ENCODE results near the gene GYS1. TPM values are rescaled to one million over a fixed set of nuclear protein-coding genes. Genes with fewer than 3 reads are reported as not detected.
"Not testable (repeated sequence)": the region's sequence is repeated elsewhere in the genome, so short reads cannot be mapped to it uniquely, and the experiment has no call there.

The GYS1 gene
- total RNA-seq, 4 donors from 2014 or later = 26.4 to 42.0 (median 31.6) TPM

DNA sequence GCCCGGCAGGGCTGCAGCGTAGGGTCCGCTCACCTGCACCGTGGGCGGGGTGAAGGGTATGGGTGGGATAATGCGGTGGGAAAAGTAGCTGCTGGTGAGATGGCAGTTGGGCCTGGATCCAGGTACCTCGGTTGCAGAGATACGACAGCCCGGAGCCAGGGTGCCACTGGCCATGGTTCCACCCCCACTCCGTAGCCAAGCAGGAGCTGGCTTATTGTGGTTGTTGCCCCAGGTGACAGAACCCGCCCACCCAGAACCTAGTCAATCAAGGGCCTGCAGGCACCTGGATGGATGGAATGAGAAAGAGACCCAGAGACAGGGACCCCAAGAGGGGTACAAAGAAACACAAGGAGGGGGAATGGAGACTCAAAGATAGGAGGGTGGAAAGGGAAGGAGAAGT, 27.2 kb upstream of the GYS1 start:
- Histone ChIP-seq H3K9me3 (no peaks in the 10 kb centered on the region), H3K27ac (no peak overlapping the region), H3K4me1 (peaks cover 27% of the 10 kb centered on the region), H3K4me3 (no peak overlapping the region), H3K27me3 (peaks cover 6% of the 10 kb centered on the region), H3K36me3 (peaks cover 12% of the 10 kb centered on the region)
- DNase-seq (ENCODE audit: low spot score in 2 of 2) = no peak
- no peak for TF ChIP-seq EP300 (IDR thresholded peaks at IDR 0.05)
- no peak for TF ChIP-seq POLR2AphosphoS5 (IDR thresholded peaks at IDR 0.05)
- no peak for TF ChIP-seq POLR2A (IDR thresholded peaks at IDR 0.05)
- TF ChIP-seq, protein P1, sequence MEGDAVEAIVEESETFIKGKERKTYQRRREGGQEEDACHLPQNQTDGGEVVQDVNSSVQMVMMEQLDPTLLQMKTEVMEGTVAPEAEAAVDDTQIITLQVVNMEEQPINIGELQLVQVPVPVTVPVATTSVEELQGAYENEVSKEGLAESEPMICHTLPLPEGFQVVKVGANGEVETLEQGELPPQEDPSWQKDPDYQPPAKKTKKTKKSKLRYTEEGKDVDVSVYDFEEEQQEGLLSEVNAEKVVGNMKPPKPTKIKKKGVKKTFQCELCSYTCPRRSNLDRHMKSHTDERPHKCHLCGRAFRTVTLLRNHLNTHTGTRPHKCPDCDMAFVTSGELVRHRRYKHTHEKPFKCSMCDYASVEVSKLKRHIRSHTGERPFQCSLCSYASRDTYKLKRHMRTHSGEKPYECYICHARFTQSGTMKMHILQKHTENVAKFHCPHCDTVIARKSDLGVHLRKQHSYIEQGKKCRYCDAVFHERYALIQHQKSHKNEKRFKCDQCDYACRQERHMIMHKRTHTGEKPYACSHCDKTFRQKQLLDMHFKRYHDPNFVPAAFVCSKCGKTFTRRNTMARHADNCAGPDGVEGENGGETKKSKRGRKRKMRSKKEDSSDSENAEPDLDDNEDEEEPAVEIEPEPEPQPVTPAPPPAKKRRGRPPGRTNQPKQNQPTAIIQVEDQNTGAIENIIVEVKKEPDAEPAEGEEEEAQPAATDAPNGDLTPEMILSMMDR (IDR thresholded peaks at IDR 0.05) = no peak
- WGBS = 65% methylated on average over 11 of the region's 11 CpGs

DNA sequence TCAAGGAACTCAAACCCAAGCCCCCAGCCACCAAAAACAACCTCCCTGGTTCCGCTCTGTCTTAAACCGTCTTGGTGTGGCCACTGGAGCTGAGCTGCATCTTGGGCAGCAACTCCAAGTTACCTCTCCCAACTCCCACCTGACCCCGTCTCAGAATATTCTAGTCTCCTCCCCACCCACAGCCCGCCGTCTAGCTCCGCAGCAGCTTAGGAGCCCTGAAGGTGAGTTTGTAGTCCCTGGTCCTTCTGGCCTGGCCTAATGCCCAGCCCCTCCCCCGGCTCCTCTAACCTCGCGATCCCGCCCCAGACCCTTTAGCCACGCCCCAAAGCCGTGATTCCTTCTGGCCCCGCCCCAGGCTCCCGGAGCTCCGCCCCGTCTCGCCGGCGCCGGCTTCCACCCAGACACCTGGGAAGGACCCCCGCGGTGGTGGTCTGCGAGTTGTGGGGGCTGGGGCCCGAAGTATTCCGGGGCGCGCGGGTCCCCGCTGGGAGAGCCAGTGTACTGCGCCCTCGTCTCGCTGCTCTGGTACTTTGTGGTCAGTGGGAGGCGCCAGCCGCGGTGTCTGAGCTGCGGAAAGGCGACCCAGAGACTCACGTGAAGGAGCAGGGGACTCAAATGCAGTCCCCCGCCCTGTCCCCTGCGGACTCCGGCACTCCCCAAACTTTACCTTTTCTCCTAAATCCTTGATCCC, 26.3 kb upstream of the GYS1 start:
- no peak for TF ChIP-seq EP300 (IDR thresholded peaks at IDR 0.05)
- TF ChIP-seq, protein P1 (IDR thresholded peaks at IDR 0.05) = no peak
- TF ChIP-seq POLR2A (IDR thresholded peaks at IDR 0.05) = no peak
- no peak for TF ChIP-seq POLR2AphosphoS5 (IDR thresholded peaks at IDR 0.05)
- DNase-seq (ENCODE audit: low spot score in 2 of 2) = peak; percentile 75 to 86
- Histone ChIP-seq H3K4me1 (peaks cover 27% of the 10 kb centered on the region), H3K27ac (no peak overlapping the region), H3K36me3 (peaks cover 21% of the 10 kb centered on the region), H3K4me3 (peak overlapping the region; percentile 54), H3K9me3 (no peaks in the 10 kb centered on the region), H3K27me3 (peaks cover 6% of the 10 kb centered on the region)
- WGBS = 7% methylated on average over 28 of the region's 41 CpGs

DNA sequence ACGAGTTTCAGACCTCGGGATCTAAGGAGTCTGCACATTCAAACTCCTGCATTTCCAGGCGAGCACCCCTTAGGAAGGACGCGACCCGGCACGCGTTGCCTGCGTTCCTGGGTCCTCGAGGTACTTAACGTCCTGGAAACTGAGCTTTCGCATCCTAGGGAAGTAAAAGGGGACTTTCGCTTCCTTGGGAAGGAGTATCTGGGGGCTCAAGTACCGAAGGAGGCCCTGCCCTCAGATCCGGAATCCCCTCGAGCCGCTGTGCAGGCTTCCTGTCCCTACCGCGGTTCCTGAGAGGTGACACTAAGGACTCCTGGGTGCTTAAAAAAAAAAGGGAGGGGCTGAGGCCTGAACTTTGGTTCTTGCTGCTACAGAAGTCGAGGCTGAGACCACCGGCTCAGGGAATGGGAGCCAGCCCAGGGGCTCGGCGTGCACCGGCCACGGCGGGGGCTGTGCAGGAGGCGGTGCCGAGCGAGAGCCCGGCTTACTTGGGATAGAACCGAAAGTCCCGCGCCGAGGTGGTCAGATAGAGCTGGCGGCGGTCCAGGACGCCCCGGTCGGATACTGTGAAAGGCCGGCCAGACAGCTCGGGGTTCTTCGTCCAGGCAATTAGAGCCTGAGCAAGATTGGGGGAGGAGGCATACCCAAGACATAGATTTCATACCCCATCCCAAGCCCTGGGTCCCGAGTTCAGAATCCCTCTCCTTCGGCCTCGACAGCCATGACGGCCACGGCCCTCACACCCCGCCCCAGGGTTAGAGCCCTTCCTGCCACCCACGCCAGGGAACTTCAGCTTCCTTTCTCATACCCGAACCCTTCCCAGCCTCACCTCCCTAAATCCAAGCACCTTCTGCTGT, 25.5 kb upstream of the GYS1 start:
- not testable (repeated sequence) for H3K27ac ChIP-seq; H3K9me3 ChIP-seq; H3K27me3 ChIP-seq; DNase-seq (ENCODE audit: low spot score in 2 of 2)
- peaks cover 27% of the 10 kb centered on the region for H3K4me1 ChIP-seq
- H3K4me3 ChIP-seq = peak overlapping the region; percentile 54
- 3% methylated on average over 24 of the region's 50 CpGs for WGBS
- H3K36me3 ChIP-seq = peaks cover 24% of the 10 kb centered on the region

DNA sequence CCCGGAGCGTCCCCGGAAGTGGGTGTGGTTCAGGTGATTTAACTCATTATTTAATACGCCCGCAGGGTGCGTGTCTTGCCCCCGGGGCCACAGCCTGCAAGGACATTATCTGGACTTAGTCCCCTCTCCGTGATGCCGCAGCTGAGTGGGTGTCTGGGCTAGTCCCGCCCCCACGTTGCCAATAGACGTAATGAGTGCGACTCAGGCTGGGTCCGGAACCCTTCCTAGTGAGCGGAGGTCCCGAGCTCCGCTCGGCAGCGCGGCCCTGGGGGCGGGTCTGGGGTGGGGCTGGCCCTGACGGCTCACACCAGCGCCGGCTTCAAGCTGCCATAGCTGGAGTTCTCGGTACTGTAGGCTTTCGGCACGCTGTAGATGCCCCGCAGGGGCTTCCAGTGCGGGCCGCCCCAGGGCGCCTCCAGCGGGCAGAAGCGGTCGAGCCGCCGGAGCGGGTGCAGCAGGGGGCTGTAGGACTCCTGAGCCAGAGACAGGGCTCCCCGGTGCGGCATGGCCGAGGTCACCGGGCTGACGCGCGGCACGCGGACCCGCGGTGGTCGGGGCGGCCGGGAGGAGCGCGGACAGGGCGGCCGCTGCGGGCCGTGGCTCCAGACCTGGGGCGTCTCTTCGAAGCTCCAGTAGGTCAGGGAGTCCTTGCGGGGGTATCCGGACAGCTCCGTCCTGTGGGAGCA, 24.7 kb upstream of the GYS1 start:
- 0% methylated on average over 22 of the region's 62 CpGs for WGBS
- H3K27ac ChIP-seq = no peak overlapping the region
- peak in 1 of 2 donors; percentile 75 for DNase-seq (ENCODE audit: low spot score in 2 of 2)

DNA sequence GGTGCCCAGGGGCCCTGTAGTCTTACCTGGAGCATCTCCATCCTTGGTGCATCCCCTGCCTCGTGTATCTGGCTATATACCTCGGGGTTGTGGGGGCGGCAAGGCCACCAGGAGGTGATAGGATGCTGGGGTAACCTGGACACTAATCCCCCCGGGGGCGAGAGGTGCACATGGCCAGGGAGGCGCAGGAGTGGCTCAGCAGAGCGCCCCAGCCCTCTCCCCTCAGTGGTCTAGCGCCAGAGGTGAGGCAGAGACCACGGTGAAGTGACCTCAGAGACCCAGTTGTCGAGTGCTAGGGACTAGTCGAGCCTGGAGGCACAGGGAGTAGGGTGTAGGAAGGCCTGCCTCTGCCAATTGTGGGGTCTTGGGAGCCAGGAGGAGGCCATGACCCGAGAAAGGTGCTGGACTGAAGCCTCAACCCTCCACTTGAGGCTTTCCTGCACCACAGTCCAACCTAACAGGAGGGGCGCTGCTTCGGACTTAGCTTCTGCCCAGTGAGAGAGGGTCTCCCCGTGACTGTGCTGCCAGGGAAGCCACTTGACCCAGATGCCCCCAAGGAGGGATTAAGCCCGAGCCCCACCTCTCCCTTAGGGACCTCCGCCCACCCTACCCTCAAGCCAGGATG, 24.0 kb upstream of the GYS1 start, which contains the start of gene LHB:
TSS of gene LHB (minus strand) at position 51 of the 625 bp plus-strand sequence. CDS start at position 41, 10 bp downstream.
- Histone ChIP-seq H3K9me3 (no peaks in the 10 kb centered on the region), H3K27me3 (peaks cover 6% of the 10 kb centered on the region), H3K4me1 (peaks cover 27% of the 10 kb centered on the region), H3K36me3 (peaks cover 27% of the 10 kb centered on the region), H3K4me3 (peak within 1 kb of the TSS; percentile 54), H3K27ac (no peak within 1 kb of the TSS)
- no peak for DNase-seq (ENCODE audit: low spot score in 2 of 2)
- TF ChIP-seq, protein P1 (IDR thresholded peaks at IDR 0.05) = no peak
- TF ChIP-seq POLR2AphosphoS5 (IDR thresholded peaks at IDR 0.05) = no peak
- TF ChIP-seq POLR2A (IDR thresholded peaks at IDR 0.05) = no peak
- TF ChIP-seq EP300 (IDR thresholded peaks at IDR 0.05) = no peak
- WGBS = 88% methylated on average over 5 of the region's 17 CpGs

More for the DNA sequence above, 24.7 kb upstream of the GYS1 start:
- H3K36me3 ChIP-seq = peaks cover 24% of the 10 kb centered on the region
- no peaks in the 10 kb centered on the region for H3K9me3 ChIP-seq
- H3K4me1 ChIP-seq = peaks cover 27% of the 10 kb centered on the region
- H3K27me3 ChIP-seq = peaks cover 6% of the 10 kb centered on the region
- H3K4me3 ChIP-seq = peak overlapping the region; percentile 54
- TF ChIP-seq, protein P1 (IDR thresholded peaks at IDR 0.05) = peak in 1 of 2 donors; percentile 46
- TF ChIP-seq EP300 (IDR thresholded peaks at IDR 0.05) (no peak), POLR2AphosphoS5 (IDR thresholded peaks at IDR 0.05) (no peak), POLR2A (IDR thresholded peaks at IDR 0.05) (no peak)

All from suprapubic skin (tissue), 4 donors.